HEK293 (cell line): ENCODE measurements around the gene APLF.
A peak's percentile ranks its signal among the peaks of the same experiment; 100 is the strongest.

Experiments
- GLI2 ChIP-seq: fragments of 450-650 bp; formaldehyde crosslinking; IDR thresholded peaks from 2 replicates; pipeline ENCODE4; 2017; ENCODE audit warnings: missing biosample characterization, missing genetic modification characterization, low read depth, borderline replicate concordance
- GLIS2 ChIP-seq: fragments of 450-650 bp; formaldehyde crosslinking; IDR thresholded peaks from 2 replicates; pipeline ENCODE4 v1.5.1; 2016; ENCODE audit warnings: missing biosample characterization, missing genetic modification characterization
- HOXD13 ChIP-seq: sonication (generic); formaldehyde crosslinking; IDR thresholded peaks from 2 replicates; pipeline ENCODE4 v1.8.0; 2022; ENCODE audit warnings: missing genetic modification reagents, borderline replicate concordance
- IKZF3 ChIP-seq: fragments of 450-650 bp; IDR thresholded peaks from 2 replicates; pipeline ENCODE4 v1.5.0; 2018; ENCODE audit warnings: missing biosample characterization, mild to moderate bottlenecking, missing genetic modification characterization, moderate library complexity
- PATZ1 ChIP-seq: fragments of 450-650 bp; formaldehyde crosslinking; IDR thresholded peaks from 2 replicates; pipeline ENCODE4 v1.5.1; 2016; ENCODE audit warnings: missing biosample characterization, missing genetic modification characterization
- SP2 ChIP-seq: fragments of 450-650 bp; formaldehyde crosslinking; IDR thresholded peaks from 2 replicates; pipeline ENCODE4 v1.5.1; 2016; ENCODE audit warnings: missing biosample characterization, missing genetic modification characterization
- ZBTB48 ChIP-seq: fragments of 450-650 bp; formaldehyde crosslinking; IDR thresholded peaks from 2 replicates; pipeline ENCODE4 v1.5.1; 2016; ENCODE audit warnings: missing biosample characterization, missing genetic modification characterization
- ZNF133 ChIP-seq: fragments of 450-650 bp; formaldehyde crosslinking; IDR thresholded peaks from 2 replicates; pipeline ENCODE4 v1.5.1; 2016; ENCODE audit warnings: missing biosample characterization, missing genetic modification characterization
- ZNF324 ChIP-seq: fragments of 450-650 bp; formaldehyde crosslinking; IDR thresholded peaks from 2 replicates; pipeline ENCODE4 v1.5.1; 2016; ENCODE audit warnings: missing biosample characterization, missing genetic modification characterization
- ZNF423 ChIP-seq: fragments of 450-650 bp; formaldehyde crosslinking; IDR thresholded peaks from 2 replicates; pipeline ENCODE4 v1.5.1; 2016; ENCODE audit warnings: missing biosample characterization, missing genetic modification characterization
- ZNF518A ChIP-seq: fragments of 450-650 bp; formaldehyde crosslinking; conservative IDR thresholded peaks from 2 replicates; pipeline ENCODE4 v1.5.1; 2016; ENCODE audit warnings: low read depth, missing biosample characterization, missing genetic modification characterization
- ZNF580 ChIP-seq: fragments of 450-650 bp; formaldehyde crosslinking; IDR thresholded peaks from 2 replicates; pipeline ENCODE4 v1.5.1; 2016; ENCODE audit warnings: missing biosample characterization, missing genetic modification characterization
- ZNF629 ChIP-seq: fragments of 450-650 bp; formaldehyde crosslinking; IDR thresholded peaks from 2 replicates; pipeline ENCODE4 v1.5.1; 2017; ENCODE audit warnings: missing biosample characterization, missing genetic modification characterization
- ZNF76 ChIP-seq: fragments of 450-650 bp; formaldehyde crosslinking; IDR thresholded peaks from 2 replicates; pipeline ENCODE4; 2016; ENCODE audit warnings: low read depth, missing biosample characterization, missing genetic modification characterization, borderline replicate concordance
- ZNF785 ChIP-seq: fragments of 450-650 bp; formaldehyde crosslinking; IDR thresholded peaks from 2 replicates; pipeline ENCODE4 v1.5.1; 2016; ENCODE audit warnings: missing biosample characterization, missing genetic modification characterization
- ZSCAN16 ChIP-seq: fragments of 450-650 bp; formaldehyde crosslinking; IDR thresholded peaks from 2 replicates; pipeline ENCODE4 v1.5.1; 2016; ENCODE audit warnings: missing biosample characterization, missing genetic modification characterization
- ZSCAN30 ChIP-seq: fragments of 450-650 bp; IDR thresholded peaks from 2 replicates; pipeline ENCODE4 v1.5.1; 2018; ENCODE audit warnings: missing biosample characterization, mild to moderate bottlenecking, missing genetic modification characterization, moderate library complexity
- ZXDB ChIP-seq: fragments of 450-650 bp; formaldehyde crosslinking; IDR thresholded peaks from 2 replicates; pipeline ENCODE4 v1.5.1; 2016; ENCODE audit warnings: missing biosample characterization, missing genetic modification characterization
- TF ChIP-seq, protein P1 (sequence below): fragments of 450-650 bp; formaldehyde crosslinking; IDR thresholded peaks from 2 replicates; pipeline ENCODE4 v1.5.1; 2016; ENCODE audit warnings: missing biosample characterization, missing genetic modification characterization
- TF ChIP-seq, protein P2 (sequence below): fragments of 450-650 bp; formaldehyde crosslinking; IDR thresholded peaks from 2 replicates; pipeline ENCODE4 v1.5.1; 2016; ENCODE audit warnings: missing biosample characterization, missing genetic modification characterization
- TF ChIP-seq, protein P3 (sequence below): fragments of 450-650 bp; formaldehyde crosslinking; IDR thresholded peaks from 2 replicates; pipeline ENCODE4 v1.5.1; 2016; ENCODE audit warnings: missing biosample characterization, missing genetic modification characterization, low read depth
- TF ChIP-seq, protein P4 (sequence below): fragments of 450-650 bp; formaldehyde crosslinking; IDR thresholded peaks from 2 replicates; pipeline ENCODE4 v1.5.1; 2016; ENCODE audit warnings: missing biosample characterization, missing genetic modification characterization

Gene APLF

GRCh38 chr2:68467077-68467960, at the start of gene APLF, which contains the start of gene FBXO48 (continued):
- TF ChIP-seq, protein P1, sequence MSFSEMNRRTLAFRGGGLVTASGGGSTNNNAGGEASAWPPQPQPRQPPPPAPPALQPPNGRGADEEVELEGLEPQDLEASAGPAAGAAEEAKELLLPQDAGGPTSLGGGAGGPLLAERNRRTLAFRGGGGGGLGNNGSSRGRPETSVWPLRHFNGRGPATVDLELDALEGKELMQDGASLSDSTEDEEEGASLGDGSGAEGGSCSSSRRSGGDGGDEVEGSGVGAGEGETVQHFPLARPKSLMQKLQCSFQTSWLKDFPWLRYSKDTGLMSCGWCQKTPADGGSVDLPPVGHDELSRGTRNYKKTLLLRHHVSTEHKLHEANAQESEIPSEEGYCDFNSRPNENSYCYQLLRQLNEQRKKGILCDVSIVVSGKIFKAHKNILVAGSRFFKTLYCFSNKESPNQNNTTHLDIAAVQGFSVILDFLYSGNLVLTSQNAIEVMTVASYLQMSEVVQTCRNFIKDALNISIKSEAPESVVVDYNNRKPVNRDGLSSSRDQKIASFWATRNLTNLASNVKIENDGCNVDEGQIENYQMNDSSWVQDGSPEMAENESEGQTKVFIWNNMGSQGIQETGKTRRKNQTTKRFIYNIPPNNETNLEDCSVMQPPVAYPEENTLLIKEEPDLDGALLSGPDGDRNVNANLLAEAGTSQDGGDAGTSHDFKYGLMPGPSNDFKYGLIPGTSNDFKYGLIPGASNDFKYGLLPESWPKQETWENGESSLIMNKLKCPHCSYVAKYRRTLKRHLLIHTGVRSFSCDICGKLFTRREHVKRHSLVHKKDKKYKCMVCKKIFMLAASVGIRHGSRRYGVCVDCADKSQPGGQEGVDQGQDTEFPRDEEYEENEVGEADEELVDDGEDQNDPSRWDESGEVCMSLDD (tag by site-specific recombination): peak; percentile 78
- TF ChIP-seq, protein P2, sequence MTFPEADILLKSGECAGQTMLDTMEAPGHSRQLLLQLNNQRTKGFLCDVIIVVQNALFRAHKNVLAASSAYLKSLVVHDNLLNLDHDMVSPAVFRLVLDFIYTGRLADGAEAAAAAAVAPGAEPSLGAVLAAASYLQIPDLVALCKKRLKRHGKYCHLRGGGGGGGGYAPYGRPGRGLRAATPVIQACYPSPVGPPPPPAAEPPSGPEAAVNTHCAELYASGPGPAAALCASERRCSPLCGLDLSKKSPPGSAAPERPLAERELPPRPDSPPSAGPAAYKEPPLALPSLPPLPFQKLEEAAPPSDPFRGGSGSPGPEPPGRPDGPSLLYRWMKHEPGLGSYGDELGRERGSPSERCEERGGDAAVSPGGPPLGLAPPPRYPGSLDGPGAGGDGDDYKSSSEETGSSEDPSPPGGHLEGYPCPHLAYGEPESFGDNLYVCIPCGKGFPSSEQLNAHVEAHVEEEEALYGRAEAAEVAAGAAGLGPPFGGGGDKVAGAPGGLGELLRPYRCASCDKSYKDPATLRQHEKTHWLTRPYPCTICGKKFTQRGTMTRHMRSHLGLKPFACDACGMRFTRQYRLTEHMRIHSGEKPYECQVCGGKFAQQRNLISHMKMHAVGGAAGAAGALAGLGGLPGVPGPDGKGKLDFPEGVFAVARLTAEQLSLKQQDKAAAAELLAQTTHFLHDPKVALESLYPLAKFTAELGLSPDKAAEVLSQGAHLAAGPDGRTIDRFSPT: no peak
- TF ChIP-seq ZNF423 (peak; percentile 72), ZNF324 (peak; percentile 57; the same call in 1 of the 2 replicates), SP2 (tag by site-specific recombination) (peak; percentile 86), ZNF785 (peak; percentile 78), IKZF3 (tag by site-specific recombination) (0 out of 2 replicates have a peak, but pooled peaks have one; percentile 20), ZNF76 (tag by site-specific recombination) (peak; percentile 98), ZNF518A (0 out of 2 replicates have a peak, but pooled peaks have one; percentile 11), ZNF629 (tag by site-specific recombination) (peak; percentile 78), ZSCAN16 (no peak), ZXDB (peak; percentile 58), GLIS2 (tag by site-specific recombination) (peak; percentile 100), PATZ1 (peak; percentile 82), ZNF133 (tag by site-specific recombination) (no peak), GLI2 (tag by site-specific recombination) (no peak), ZSCAN30 (tag by site-specific recombination) (peak; percentile 72; the same call in 1 of the 2 replicates), HOXD13 (CRISPR knock-in tag) (no peak), ZNF580 (peak; percentile 60; the same call in 1 of the 2 replicates), ZBTB48 (0 out of 2 replicates have a peak, but pooled peaks have one; percentile 36)
- TF ChIP-seq, protein P3, sequence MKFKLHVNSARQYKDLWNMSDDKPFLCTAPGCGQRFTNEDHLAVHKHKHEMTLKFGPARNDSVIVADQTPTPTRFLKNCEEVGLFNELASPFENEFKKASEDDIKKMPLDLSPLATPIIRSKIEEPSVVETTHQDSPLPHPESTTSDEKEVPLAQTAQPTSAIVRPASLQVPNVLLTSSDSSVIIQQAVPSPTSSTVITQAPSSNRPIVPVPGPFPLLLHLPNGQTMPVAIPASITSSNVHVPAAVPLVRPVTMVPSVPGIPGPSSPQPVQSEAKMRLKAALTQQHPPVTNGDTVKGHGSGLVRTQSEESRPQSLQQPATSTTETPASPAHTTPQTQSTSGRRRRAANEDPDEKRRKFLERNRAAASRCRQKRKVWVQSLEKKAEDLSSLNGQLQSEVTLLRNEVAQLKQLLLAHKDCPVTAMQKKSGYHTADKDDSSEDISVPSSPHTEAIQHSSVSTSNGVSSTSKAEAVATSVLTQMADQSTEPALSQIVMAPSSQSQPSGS: peak; percentile 74
- TF ChIP-seq, protein P4, sequence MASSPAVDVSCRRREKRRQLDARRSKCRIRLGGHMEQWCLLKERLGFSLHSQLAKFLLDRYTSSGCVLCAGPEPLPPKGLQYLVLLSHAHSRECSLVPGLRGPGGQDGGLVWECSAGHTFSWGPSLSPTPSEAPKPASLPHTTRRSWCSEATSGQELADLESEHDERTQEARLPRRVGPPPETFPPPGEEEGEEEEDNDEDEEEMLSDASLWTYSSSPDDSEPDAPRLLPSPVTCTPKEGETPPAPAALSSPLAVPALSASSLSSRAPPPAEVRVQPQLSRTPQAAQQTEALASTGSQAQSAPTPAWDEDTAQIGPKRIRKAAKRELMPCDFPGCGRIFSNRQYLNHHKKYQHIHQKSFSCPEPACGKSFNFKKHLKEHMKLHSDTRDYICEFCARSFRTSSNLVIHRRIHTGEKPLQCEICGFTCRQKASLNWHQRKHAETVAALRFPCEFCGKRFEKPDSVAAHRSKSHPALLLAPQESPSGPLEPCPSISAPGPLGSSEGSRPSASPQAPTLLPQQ (tag by site-specific recombination): peak; percentile 38; the same call in 1 of the 2 replicates
